Measurements from ENCODE around the gene ITPR3. TPM values are rescaled to one million over a fixed set of nuclear protein-coding genes. Genes with fewer than 3 reads are reported as not detected.

ITPR3 gene
- total RNA-seq, 1 donor from 2014 or later = 74.7 TPM

- peaks cover 53% of the 10 kb centered on the region for H3K4me1 ChIP-seq
- ATAC-seq = no peak
- no peak for DNase-seq
- H3K36me3 ChIP-seq = no peaks in the 10 kb centered on the region
- H3K27ac ChIP-seq = peak overlapping the region; percentile 80
- no peaks in the 10 kb centered on the region for H3K9me3 ChIP-seq
- no peak overlapping the region for H3K4me3 ChIP-seq
- TF ChIP-seq CTCF (IDR thresholded peaks at IDR 0.05) = no peak
- no peaks in the 10 kb centered on the region for H3K27me3 ChIP-seq (ENCODE audit: low read depth)
- intact Hi-C loops (cut with DNase I) = loop anchor here (10.0 kb wide), 1 partner anchor 106 kb away; no protein-coding TSS in a partner anchor
Measured at GRCh38 chr6:33588894-33589293, 32.2 kb upstream of the ITPR3 start.

- TF ChIP-seq CTCF (IDR thresholded peaks at IDR 0.05) = no peak
- Histone ChIP-seq H3K27ac (peak overlapping the region; percentile 80), H3K36me3 (no peaks in the 10 kb centered on the region), H3K4me3 (no peak overlapping the region), H3K27me3 (ENCODE audit: low read depth) (no peaks in the 10 kb centered on the region), H3K4me1 (peaks cover 53% of the 10 kb centered on the region), H3K9me3 (no peaks in the 10 kb centered on the region)
- ATAC-seq (no peak), DNase-seq (no peak)
- intact Hi-C loops (cut with DNase I) = loop anchor here (10.0 kb wide), 1 partner anchor 105 kb away; no protein-coding TSS in a partner anchor
Measured at GRCh38 chr6:33589392-33589730, 31.8 kb upstream of the ITPR3 start.

GRCh38 chr6:33589731-33590530, 31.2 kb upstream of the ITPR3 start:
- DNase-seq = peak; percentile 78
- intact Hi-C loops (cut with DNase I) = loop anchor here (10.0 kb wide), 1 partner anchor 105 kb away; no protein-coding TSS in a partner anchor
- ATAC-seq = peak; percentile 87 to 90

GRCh38 chr6:33590531-33591198, 30.5 kb upstream of the ITPR3 start:
- DNase-seq (peak; percentile 79), ATAC-seq (peak; percentile 75 to 77)
- no peaks in the 10 kb centered on the region for H3K27me3 ChIP-seq (ENCODE audit: low read depth)
- H3K27ac ChIP-seq = peak overlapping the region; percentile 80
- no peak for TF ChIP-seq CTCF (IDR thresholded peaks at IDR 0.05)
- H3K36me3 ChIP-seq = no peaks in the 10 kb centered on the region
- no peak overlapping the region for H3K4me3 ChIP-seq
- intact Hi-C loops (cut with DNase I) = no loop called here
- H3K4me1 ChIP-seq = peaks cover 47% of the 10 kb centered on the region
- no peaks in the 10 kb centered on the region for H3K9me3 ChIP-seq

More at GRCh38 chr6:33589731-33590530, 31.2 kb upstream of the ITPR3 start:
- Histone ChIP-seq H3K9me3 (no peaks in the 10 kb centered on the region), H3K36me3 (no peaks in the 10 kb centered on the region), H3K27me3 (ENCODE audit: low read depth) (no peaks in the 10 kb centered on the region), H3K4me1 (peaks cover 53% of the 10 kb centered on the region), H3K27ac (peak overlapping the region; percentile 80), H3K4me3 (no peak overlapping the region)
- TF ChIP-seq CTCF (IDR thresholded peaks at IDR 0.05) = peak; percentile 86

GRCh38 chr6:33591424-33592032, 29.6 kb upstream of the ITPR3 start:
- Histone ChIP-seq H3K4me3 (no peak overlapping the region), H3K36me3 (no peaks in the 10 kb centered on the region), H3K27ac (peak overlapping the region; percentile 80), H3K9me3 (no peaks in the 10 kb centered on the region), H3K4me1 (peaks cover 40% of the 10 kb centered on the region), H3K27me3 (ENCODE audit: low read depth) (no peaks in the 10 kb centered on the region)
- ATAC-seq (no peak), DNase-seq (no peak)
- no peak for TF ChIP-seq CTCF (IDR thresholded peaks at IDR 0.05)
- intact Hi-C loops (cut with DNase I) = no loop called here

All from lower lobe of right lung (tissue), 2 donors.